GM19438 (cell line): Measurements from ENCODE around the gene FCER1G.
"Not testable (repeated sequence)": the region's sequence is repeated elsewhere in the genome, so short reads cannot be mapped to it uniquely, and the experiment has no call there.

ENCODE experiments used
- ATAC-seq: cut with Tn5 transposase; IDR thresholded peaks from one replicate; pipeline ENCODE4 v1.9.1; 2021; ENCODE audit warnings: low read depth; ENCODE audit not compliant: unreplicated experiment

The FCER1G gene

DNA sequence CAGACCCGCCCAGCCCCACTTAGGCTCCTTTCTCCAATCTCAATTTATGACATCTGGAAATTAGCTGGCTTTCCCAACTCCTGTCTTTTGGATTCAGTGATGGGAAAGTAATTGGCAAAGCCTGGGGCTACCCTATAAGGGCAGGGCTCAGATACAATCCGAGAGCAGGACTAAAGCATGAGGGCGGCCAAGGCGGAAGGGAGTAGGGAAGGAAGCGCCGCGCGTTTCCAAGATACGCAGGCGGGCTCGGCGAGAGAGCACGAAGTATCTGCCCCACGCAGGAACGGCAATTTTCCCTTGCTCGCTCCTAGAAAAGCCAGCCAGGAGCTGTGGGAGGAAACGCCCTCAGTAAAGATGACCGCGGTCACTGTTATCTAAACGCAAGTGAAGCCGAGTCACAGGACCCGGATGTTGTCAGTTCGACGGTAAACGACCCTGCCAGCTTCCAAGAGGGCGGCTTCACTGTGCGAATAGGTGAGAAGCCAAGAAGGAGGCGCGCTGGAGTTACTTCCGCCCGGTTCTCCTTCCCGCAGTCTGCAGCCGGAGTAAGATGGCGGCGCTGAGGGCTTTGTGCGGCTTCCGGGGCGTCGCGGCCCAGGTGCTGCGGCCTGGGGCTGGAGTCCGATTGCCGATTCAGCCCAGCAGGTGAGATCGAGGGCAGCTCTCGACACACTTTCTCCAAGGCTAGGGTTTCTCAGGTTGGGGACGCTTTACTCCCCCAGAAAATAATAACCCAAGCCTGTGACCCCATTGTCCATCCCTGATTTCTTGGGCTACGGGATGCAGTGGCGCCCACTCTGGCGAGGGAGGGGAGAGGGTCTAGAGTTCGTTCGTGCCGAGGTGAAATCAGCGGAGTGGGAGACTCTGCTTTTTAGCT is 13.0 kb upstream of the FCER1G start, which contains the start of gene NDUFS2:
NDUFS2 (plus strand) TSS at position 532 of the 877 bp plus-strand sequence; CDS start at position 551, 19 bp downstream.
- ATAC-seq, result peak; percentile 97

DNA sequence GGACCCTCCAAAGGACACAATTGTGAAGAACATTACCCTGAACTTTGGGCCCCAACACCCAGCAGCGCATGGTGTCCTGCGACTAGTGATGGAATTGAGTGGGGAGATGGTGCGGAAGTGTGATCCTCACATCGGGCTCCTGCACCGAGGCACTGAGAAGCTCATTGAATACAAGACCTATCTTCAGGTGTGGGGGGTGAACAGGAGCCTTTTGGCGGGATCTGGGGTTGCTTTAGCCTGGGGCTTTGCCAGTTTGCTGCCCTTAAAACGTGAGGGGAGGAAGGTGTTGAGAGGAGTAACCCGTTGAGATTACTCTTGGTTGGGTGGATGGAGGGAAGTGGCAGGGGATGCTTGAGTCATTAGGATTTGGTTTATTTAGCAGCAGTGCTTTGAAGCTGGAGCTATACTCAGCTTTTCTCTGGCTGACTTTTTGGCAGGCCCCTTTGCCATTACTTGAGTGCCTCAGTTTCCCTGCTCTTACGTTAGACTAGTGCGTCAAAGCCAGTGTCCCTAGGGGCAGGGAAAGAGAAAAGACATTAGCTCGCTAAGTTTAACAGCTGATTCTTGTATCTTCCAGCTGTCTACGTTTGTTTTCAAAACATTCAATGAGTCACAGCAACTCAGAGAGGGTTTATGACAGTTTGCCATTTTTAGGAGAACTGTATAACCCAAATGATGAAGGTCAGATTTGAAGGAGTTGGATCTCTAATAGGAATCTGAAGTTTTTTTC is 8.5 kb upstream of the FCER1G start:
- no peak for ATAC-seq

DNA sequence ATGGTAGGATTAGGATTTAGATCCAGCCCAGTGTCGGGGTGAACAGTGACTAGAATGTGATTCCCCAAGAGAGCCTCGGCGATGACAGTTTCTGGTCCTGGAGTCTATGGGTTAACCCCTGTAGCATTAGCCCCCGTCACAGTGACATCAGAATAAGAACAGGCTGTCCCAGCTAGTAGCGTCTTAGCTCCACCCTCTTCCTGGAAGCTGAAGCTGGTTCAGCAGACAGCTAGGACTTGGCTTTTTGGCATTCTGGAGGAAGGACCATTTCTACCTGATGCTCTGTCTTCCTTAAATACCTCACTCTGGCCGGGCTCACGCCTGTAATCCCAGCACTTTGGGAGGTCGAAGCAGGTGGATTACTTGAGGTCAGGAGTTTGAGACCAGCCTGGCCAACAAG is 7.9 kb upstream of the FCER1G start:
- no peak for ATAC-seq

DNA sequence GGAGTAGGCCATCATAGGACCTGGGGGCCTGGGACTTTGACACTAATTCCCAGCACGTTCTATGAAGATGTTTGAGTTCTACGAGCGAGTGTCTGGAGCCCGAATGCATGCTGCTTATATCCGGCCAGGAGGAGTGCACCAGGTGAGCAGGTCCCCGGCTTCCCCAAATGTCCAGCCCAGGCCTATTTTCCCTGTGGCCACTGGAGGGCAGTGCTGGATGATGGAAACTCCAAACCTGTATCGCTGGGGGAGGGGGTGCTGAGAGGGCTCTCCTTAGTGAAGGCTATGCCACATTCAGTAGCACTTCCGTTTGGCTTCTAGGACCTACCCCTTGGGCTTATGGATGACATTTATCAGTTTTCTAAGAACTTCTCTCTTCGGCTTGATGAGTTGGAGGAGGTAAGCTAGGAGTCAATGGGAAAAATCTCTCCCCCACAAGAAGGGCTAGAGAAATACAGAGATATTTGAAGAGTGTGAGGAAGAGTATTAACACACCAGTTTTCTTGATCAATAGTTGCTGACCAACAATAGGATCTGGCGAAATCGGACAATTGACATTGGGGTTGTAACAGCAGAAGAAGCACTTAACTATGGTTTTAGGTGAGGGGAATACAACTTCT is 5.2 kb upstream of the FCER1G start:
- peak; percentile 81 for ATAC-seq

DNA sequence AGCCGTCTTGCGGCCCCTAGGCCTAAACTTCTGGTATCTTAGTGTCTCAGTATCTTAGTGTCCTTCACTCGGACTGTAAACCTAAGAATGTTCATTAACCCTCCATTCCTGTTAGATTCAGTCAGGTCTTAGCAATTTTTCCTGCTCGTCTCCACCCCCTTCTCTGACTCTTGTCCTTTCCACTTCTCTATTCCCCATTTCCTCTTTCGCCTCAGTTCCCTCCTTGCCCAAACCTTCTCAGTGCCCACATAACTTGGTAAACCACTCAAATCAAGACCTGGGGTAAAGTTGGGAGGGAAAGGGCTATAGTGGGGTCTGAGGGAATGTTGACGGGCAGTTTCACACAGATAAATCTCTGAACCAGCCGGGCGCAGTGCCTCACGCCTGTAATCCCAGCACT is 726 bp upstream of the FCER1G start:
- ATAC-seq, result no peak

DNA sequence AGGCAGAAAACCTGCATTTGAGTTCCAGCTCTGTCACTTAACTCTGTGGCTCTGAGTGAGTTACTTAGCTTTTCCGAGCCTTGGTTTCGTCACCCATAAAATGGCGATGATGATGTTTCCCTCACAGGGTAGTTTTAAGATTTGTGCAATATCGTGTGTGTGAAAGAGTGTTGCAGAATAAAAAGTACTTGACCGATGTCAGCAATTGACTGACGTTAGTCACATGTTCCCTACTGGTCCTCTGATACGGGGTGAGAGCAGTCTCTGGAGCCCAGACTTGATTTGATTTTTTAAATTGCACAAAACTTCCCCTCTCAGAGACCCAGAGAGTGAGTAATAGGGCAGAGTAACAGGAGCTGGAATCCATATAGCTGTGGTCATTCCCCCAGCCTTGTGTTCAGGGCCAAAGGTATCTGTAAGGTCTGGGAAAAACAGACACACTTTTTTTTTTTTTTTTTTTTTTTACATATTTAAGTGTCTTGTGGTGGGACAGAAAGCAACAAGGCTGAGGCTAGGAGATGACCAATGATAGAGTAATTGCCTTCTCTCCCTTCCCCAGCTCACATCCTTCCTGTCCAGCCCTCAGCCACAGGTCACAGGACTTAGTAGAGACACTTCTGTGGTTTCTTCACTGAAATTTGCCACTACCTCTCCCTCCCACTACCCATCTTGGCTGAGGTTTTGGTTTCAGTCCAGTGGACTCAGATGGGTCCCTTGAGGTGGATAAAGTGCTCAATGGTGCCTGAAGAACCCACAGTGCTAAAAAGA is 2.0 kb downstream of the FCER1G start:
- peak; percentile 92 for ATAC-seq

DNA sequence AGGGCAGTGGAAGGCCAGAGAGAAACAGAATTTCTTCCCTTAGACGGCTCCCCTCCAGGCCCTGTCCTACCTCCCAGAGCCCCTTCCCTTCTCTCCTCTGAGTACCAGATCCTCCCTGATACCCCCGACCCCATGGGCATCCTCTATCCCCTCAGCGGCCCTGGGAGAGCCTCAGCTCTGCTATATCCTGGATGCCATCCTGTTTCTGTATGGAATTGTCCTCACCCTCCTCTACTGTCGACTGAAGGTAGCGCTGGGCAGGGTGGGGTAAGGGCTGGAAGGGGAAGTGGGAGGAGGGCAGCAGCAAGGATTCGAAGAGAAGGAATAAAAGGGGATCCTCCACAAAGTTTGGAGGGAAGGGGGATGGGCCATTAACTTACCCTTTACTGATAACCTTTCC is 2.7 kb downstream of the FCER1G start:
- no peak for ATAC-seq

DNA sequence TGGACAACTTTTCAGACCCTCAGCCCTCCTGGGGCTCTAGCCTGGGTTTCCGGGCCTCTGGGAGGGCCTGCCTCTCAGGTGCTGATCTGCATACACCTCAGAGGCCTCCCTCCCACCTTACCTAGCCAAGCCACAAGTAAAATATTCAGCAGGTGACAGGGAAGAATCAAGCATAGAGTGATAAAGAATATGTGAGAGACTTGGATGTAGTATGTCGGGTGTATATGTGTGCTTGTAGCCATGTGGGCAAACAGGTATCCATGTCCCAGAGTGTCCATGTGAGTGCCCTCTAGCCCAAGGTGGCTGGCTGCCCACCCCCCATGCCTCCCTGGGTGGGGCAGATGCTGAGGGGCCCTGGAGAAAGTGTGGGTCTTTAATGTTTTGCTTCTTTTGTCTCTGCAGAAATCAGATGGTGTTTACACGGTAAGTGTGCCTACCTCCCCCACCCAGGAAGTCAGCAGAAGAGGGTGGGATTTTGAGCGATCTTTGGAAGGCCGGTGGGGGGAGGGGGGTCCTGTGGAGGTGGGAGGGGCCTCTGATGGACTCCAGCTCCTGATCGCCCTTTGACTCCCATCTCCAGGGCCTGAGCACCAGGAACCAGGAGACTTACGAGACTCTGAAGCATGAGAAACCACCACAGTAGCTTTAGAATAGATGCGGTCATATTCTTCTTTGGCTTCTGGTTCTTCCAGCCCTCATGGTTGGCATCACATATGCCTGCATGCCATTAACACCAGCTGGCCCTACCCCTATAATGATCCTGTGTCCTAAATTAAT is 3.4 kb downstream of the FCER1G start:
- ATAC-seq, result no peak

DNA sequence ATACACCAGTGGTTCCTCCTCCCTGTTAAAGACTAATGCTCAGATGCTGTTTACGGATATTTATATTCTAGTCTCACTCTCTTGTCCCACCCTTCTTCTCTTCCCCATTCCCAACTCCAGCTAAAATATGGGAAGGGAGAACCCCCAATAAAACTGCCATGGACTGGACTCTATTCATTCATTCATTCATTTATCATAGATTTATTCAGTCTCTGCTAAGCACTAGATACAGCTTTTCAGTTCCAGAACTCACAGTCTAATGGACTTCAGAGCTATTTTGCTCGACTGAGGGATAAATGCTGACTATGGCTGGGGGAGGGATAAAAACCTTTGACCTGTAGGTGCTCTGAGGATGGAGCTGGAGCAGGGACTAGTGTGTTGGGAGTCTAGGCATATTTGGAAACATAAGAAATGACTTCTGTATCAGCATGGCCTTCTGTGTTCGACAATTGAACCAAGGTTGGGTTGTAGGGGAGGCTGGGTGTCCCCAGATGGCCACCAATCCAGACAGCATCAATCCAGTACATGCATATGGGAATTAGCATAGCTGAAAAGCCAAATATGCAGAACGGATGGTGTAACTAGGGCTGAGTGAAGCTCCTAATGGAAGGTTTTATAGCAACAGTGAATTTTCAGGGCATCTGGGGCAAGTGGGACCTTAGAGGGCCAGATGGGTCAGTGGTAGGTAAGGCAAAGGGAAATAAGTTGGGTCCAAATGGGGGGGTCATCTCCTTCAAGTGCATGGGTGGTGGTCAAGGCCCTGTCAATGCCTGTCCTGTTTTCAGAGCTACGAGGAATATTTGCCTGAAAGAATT is 4.2 kb downstream of the FCER1G start:
- ATAC-seq, result no peak

DNA sequence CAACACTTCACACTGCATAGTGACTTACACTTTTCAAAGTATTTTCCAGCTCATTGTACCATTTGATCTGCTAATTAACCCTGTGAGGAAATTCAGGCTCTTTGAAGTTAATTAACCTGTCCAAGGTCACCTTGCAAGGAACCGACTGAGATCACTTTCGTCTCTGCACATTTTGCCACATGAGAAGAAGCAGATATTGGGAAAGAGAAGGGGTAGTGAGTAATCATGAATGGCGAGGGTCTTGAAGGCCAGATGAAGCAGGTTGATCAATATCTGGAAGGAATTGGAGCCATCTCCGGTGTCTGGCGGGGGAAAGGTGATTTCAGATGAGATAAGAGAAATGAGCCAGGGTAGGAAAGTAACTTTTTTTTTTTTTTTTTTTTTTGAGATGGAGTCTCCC is 4.9 kb downstream of the FCER1G start:
- no peak for ATAC-seq

DNA sequence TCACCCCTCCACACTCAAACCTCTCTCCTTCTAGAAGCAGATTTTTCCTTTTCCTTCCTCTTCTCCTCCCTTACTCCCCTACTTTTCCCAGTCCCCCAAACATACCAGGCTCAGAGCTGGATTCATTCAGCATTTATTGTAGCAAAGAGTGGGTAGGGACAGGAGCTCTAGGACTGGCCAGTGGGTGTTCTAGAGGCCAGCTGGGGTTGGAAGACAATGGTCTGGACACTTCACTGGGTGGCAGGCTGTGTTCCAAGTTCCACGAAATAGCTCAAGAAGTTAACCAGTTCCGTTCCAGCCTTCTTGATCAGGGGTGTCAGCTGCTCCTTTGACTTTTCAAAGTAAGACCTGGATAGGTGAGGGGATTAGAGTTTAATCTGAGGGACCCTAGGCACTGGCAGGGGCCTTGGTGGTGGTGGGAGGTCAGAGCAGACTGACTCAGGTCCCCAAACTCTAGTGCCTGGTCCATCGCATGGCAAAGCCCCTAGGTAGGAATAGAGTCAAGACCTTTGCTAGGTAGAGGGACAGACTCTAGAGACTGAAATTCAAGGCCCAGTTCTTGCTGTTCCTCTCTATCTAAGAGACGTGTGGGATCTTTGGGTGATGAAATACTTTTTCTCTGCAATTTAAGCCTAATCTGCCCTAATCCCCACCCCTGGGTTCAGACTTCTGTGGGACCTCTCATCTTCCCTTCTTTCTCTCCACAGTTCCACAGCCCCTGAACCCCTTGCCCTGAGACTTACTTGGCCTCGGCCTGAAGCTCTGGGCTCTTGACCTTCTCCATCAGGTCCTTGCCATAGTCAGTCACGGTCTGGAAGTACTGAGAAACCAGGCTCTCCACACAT is 7.3 kb downstream of the FCER1G start:
- no peak for ATAC-seq

DNA sequence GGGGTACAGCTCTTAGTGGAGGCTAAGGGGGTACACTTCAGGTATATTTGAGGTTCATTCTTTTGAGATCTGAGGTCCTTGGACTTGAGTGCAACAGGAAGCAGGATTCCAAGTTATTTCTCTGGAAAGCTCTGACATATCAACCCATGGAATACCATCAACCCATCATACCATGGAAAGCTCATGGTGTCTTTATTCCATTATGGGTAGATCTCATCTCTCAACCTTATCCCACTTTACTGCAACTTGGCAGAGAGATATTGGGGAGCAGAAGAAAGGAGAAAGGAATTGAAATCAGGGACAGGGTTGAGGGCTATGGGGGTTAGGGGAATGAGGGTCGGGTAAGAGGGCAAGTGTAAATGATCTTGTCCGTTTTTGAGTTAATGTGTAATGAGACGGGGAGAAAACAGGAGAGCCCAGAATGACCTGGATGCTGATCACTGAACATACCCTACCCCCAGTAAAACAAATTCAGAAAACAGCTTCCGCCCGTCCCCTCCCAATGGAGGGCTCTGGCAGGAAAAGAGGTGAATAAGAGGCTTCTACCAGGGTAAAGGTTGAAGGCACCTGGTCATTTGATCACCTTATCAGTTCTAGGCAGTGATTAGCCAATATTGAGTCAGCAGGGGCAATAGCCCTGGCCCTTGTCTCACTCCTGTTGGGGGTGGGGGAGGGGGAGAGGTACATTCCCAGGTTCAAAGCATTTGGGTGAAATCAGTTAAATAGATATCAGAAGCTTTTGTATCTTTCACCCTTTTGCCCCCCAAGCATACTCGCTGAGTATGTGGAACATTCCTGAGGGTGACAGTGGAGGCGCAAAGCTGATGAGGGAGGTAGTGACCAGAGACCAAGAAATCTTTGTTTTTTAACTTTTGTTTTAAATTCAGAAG is 9.0 kb downstream of the FCER1G start:
- ATAC-seq, result no peak

DNA sequence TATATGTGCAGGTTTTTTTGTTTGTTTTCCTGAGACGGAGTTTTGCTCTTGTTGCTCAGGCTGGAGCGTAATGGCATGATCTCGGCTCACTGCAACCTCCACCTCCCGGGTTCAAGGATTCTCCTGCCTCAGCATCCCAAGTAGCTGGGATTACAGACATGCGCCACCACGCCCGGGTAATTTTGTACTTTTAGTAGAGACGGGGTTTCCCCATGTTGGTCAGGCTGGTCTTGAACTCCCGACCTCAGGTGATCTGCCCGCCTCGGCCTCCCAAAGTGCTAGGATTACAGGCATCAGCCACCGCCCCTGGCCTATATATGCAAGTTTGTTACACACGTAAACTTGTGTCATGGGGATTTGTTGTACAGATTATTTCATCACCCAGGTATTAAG is 9.6 kb downstream of the FCER1G start:
- ATAC-seq, result not testable (repeated sequence)

DNA sequence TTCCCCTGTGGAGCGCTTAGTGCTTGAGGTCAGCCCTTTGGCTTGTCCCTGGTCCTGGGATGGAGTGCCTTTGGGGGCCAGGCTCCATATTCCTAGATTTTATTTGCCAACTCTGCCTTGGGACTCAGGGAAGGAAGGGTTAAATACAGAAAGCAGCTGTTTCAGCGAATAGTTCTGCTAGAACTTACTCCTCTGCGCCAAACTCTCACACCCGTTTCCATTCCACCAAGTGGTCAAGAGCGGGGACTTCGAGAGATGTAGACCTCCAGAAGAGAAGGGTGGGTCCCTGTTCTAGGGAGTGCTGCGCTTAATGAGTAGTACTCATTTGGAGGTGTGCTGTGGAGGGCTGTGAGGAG is 10.1 kb downstream of the FCER1G start:
- ATAC-seq, result no peak

DNA sequence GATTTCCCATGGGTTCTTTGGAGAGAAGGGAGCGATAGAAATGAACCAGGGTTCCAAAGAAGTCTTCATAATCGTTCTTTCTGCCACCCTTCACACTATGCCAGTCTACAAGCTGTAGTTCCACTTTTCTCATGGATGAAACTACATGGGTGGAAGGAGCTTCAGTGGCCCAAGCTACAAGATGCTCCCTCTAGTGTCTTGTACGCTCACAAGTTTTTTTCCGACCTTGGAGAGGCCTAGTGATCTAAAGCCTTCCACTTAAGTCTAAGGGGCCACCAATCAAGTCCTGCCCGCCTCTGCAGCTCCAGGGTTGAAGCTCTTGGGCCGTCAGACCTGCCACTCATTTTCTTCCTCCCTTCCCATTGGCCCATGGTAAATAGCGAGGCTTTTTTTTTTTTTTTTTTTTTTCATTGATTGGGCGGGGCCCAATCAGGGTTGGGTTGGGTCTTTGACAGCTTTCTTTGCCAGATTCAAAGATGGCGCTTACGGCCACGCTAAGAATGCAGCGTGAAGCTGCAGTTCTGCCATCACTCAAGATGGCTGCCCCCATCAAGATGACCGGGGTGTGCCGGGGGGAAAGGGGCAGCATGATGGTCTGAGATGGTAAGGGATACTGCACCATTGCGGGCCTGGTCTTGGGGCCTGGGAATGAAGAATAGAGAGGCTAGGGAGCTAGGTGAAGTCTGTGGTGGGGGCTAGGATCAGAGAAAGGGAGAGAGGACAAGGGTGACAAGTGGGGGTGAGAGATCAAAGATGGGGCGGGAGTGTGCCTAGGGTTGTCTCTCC is 10.6 kb downstream of the FCER1G start, which contains the start of gene TOMM40L:
TOMM40L (plus strand) TSS at position 527 of the 786 bp plus-strand sequence. CDS start 430 bp downstream, outside the sequence.
- peak; percentile 93 for ATAC-seq

DNA sequence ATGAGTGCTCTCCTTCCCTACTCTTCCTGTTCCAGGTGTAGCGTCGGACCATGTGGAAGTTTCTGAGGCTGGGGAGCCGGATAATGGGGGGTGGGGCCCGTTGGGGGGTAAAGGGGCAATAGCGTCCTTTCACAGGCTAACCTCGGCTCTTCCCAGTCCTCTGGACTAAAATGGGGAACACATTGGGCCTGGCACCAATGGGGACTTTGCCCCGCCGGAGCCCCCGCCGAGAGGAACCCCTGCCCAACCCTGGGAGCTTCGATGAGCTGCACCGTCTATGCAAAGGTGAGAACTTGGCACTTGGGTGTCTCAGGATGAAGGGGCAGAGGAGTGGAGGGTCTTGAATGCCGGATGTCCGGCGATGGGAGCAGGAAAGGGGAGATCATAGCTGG is 11.2 kb downstream of the FCER1G start:
- ATAC-seq, result no peak
